Esophagus muscularis mucosa (tissue), 4 donors: ENCODE data around the gene TPM4. TPM values are rescaled to one million over a fixed set of nuclear protein-coding genes. Genes with fewer than 3 reads are reported as not detected.
A peak's percentile ranks its signal among the peaks of the same experiment; 100 is the strongest.

Experiments
- DNase-seq: peaks from one replicate; pipeline ENCODE4 v3.0.0-alpha.2; 2017; ENCODE audit errors: extremely low spot score
- H3K27ac ChIP-seq, 4 donors: fragments of 200-600 bp; sonication (generic); replicated peaks in 1 of 4; 1 replicate in 3 of 4; 2 replicates in 1 of 4; pipeline ENCODE4 v1.5.1; 2016 to 2019; ENCODE audit warnings: mild to moderate bottlenecking in 1 of 4
- H3K27me3 ChIP-seq, 4 donors: fragments of 200-600 bp; sonication (generic); one replicate each; pipeline versions ENCODE4 v1.5.1 to v1.6.0; 2016 to 2019
- H3K36me3 ChIP-seq, 4 donors: fragments of 200-600 bp; sonication (generic); one replicate each; pipeline ENCODE4 v1.5.1; 2016 to 2019
- H3K4me1 ChIP-seq, 4 donors: fragments of 200-600 bp; sonication (generic); one replicate each; pipeline ENCODE4 v1.5.1; 2016 to 2019
- H3K4me3 ChIP-seq, 4 donors: fragments of 200-600 bp; sonication (generic); 1 replicate in 2 of 4; 2 replicates in 2 of 4; pipeline ENCODE4 v1.5.1; 2016 to 2019; ENCODE audit warnings: mild to moderate bottlenecking in 4 of 4, moderate library complexity in 1 of 4
- H3K9me3 ChIP-seq, 4 donors: fragments of 200-600 bp; sonication (generic); 1 replicate in 3 of 4; 2 replicates in 1 of 4; pipeline ENCODE4 v1.5.1; 2016 to 2019
- CTCF ChIP-seq, 3 experiments: fragments of 200-600 bp in 2 of 3; fragments of 450-650 bp in 1 of 3; sonication (generic) in 2 of 3; IDR thresholded peaks; one replicate each; pipeline ENCODE4 v1.5.1; 2017 to 2019; ENCODE audit warnings: antibody characterized with exemption in 3 of 3, mild to moderate bottlenecking in 2 of 3, moderate library complexity in 1 of 3
- EP300 ChIP-seq: sonication (generic); formaldehyde crosslinking; IDR thresholded peaks from one replicate; pipeline ENCODE4 v1.6.1; 2017; ENCODE audit warnings: antibody characterized with exemption
- POLR2A ChIP-seq: fragments of 450-650 bp; IDR thresholded peaks from one replicate; pipeline ENCODE4 v1.6.1; 2017; ENCODE audit warnings: antibody characterized with exemption, moderate library complexity, mild to moderate bottlenecking, low read depth
- POLR2AphosphoS5 ChIP-seq, 2 donors: sonication (generic); formaldehyde crosslinking; IDR thresholded peaks; one replicate each; pipeline ENCODE4 v1.6.1; 2017; ENCODE audit warnings: antibody characterized with exemption in 2 of 2
- WGBS: methylation state at CpG from one replicate; pipeline ENCODE4 v1.1.5; 2018; 5-methylcytosine and 5-hydroxymethylcytosine counted together
- intact Hi-C: fragments of 100-400 bp; cut with DNase I; formaldehyde crosslinking; loops from one replicate; pipeline ENCODE4 v1.15.1; 2023
- total RNA-seq, 4 donors: library from RNA; depleted of rRNA; stranded (reverse); fragments of >200 nt; gene quantifications; one replicate each; pipeline versions ENCODE4 v1.1.0 to v1.2.1, GENCODE V29; 2016

The TPM4 gene
- total RNA-seq, 4 donors from 2014 or later = 378 to 445 (median 414) TPM

- WGBS = 65% methylated on average over 10 of the region's 10 CpGs
- peaks cover 0 to 73% (median 69%) of the 10 kb centered on the region in 4 donors for H3K4me1 ChIP-seq
- H3K4me3 ChIP-seq = no peak overlapping the region
- no peak for DNase-seq
- no peaks in the 10 kb centered on the region for H3K27me3 ChIP-seq
- peaks cover 80 to 100% (median 99%) of the 10 kb centered on the region in 4 donors for H3K36me3 ChIP-seq
- intact Hi-C loops = no loop called here
- no peaks in the 10 kb centered on the region for H3K9me3 ChIP-seq
- peak overlapping the region; percentile 64 to 100 (median 98) for H3K27ac ChIP-seq
- TF ChIP-seq POLR2AphosphoS5 (IDR thresholded peaks at IDR 0.05) (no peak), EP300 (no peak), CTCF (IDR thresholded peaks at IDR 0.05) (no peak), POLR2A (no peak)
Observed at GRCh38 chr19:16094360-16095070, 18.2 kb downstream of the TPM4 start.

GRCh38 chr19:16095071-16095571 is 18.8 kb downstream of the TPM4 start:
- Histone ChIP-seq H3K27me3 (no peaks in the 10 kb centered on the region), H3K9me3 (no peaks in the 10 kb centered on the region), H3K4me3 (no peak overlapping the region), H3K4me1 (peaks cover 0 to 67% (median 63%) of the 10 kb centered on the region in 4 donors), H3K36me3 (peaks cover 80 to 100% (median 99%) of the 10 kb centered on the region in 4 donors), H3K27ac (peak overlapping the region; percentile 64 to 100 (median 98))
- no peak for DNase-seq
- TF ChIP-seq EP300 (no peak), POLR2A (no peak), CTCF (IDR thresholded peaks at IDR 0.05) (no peak), POLR2AphosphoS5 (IDR thresholded peaks at IDR 0.05) (peak; percentile 6 to 40)
- WGBS = 66% methylated on average over 13 of the region's 13 CpGs
- intact Hi-C loops = no loop called here

GRCh38 chr19:16096280-16096855 is 20.1 kb downstream of the TPM4 start:
- Histone ChIP-seq H3K9me3 (no peaks in the 10 kb centered on the region), H3K27me3 (no peaks in the 10 kb centered on the region), H3K4me3 (no peak overlapping the region), H3K4me1 (peaks cover 0 to 62% (median 58%) of the 10 kb centered on the region in 4 donors), H3K27ac (peak overlapping the region; percentile 64 to 100 (median 98)), H3K36me3 (peaks cover 80 to 100% (median 99%) of the 10 kb centered on the region in 4 donors)
- no peak for DNase-seq
- TF ChIP-seq EP300 = no peak
- TF ChIP-seq CTCF (IDR thresholded peaks at IDR 0.05) = no peak
- TF ChIP-seq POLR2A = no peak
- peak in 1 of 2 donors; percentile 42 for TF ChIP-seq POLR2AphosphoS5 (IDR thresholded peaks at IDR 0.05)
- intact Hi-C loops = no loop called here
- 53% methylated on average over 10 of the region's 10 CpGs for WGBS

- TF ChIP-seq POLR2AphosphoS5 (IDR thresholded peaks at IDR 0.05) (no peak), CTCF (IDR thresholded peaks at IDR 0.05) (no peak), POLR2A (no peak), EP300 (no peak)
- Histone ChIP-seq H3K27me3 (no peaks in the 10 kb centered on the region), H3K9me3 (no peaks in the 10 kb centered on the region), H3K36me3 (peaks cover 79 to 100% (median 99%) of the 10 kb centered on the region in 4 donors), H3K4me3 (no peak overlapping the region), H3K27ac (peak overlapping the region; percentile 64 to 100 (median 98)), H3K4me1 (peaks cover 0 to 48% (median 43%) of the 10 kb centered on the region in 4 donors)
- DNase-seq = no peak
- intact Hi-C loops = no loop called here
- 80% methylated on average over 6 of the region's 6 CpGs for WGBS
Observed at GRCh38 chr19:16098416-16098768, 22.1 kb downstream of the TPM4 start.
